Measurements from ENCODE around the gene CIROP. TPM values are rescaled to one million over a fixed set of nuclear protein-coding genes. Genes with fewer than 3 reads are reported as not detected.

The CIROP gene
- total RNA-seq, 1 experiment from 2014 or later, result not detected

DNA sequence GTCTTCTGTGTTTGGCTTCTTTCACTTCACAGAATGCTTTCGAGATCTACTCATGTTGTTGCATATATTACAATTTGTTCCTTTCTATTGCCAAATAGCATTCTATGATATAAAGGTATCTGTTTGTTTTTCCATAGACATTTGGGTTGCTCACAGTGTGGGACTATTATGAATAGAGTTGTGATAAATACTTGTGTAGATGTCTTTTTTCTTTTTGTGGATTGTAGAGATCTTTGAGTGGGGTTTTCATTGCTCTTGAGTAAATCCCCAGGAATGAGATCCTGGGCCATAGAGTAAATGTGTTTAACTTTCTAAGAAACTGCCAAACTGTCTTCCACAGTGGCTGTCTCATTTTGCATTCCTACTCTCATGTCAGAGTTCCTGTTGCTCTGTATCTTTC lies 39.1 kb upstream of the CIROP start:
- Mint-ChIP-seq H3K4me1 (ENCODE audit: low read depth, unreplicated experiment) (peaks cover 20% of the 10 kb centered on the region), H3K27ac (ENCODE audit: unreplicated experiment) (no peak overlapping the region), H3K27me3 (ENCODE audit: insufficient read depth, unreplicated experiment) (no peaks in the 10 kb centered on the region), H3K9me3 (ENCODE audit: unreplicated experiment) (no peaks in the 10 kb centered on the region), H3K4me3 (ENCODE audit: unreplicated experiment) (no peak overlapping the region), H3K36me3 (ENCODE audit: insufficient read depth, unreplicated experiment) (peaks cover 5% of the 10 kb centered on the region)
- POLR2A ChIA-PET, result no interaction called here
- no peaks in the 10 kb centered on the region for H3K36me3 ChIP-seq (ENCODE audit: control insufficient read depth, insufficient read depth, low read length)
- no peak overlapping the region for H3K4me3 ChIP-seq (ENCODE audit: low read depth, low read length)
- peaks cover 29% of the 10 kb centered on the region for H3K4me1 ChIP-seq
- BruUV-seq (replicated peaks), result no TSS peak
- TF ChIP-seq, protein P1, sequence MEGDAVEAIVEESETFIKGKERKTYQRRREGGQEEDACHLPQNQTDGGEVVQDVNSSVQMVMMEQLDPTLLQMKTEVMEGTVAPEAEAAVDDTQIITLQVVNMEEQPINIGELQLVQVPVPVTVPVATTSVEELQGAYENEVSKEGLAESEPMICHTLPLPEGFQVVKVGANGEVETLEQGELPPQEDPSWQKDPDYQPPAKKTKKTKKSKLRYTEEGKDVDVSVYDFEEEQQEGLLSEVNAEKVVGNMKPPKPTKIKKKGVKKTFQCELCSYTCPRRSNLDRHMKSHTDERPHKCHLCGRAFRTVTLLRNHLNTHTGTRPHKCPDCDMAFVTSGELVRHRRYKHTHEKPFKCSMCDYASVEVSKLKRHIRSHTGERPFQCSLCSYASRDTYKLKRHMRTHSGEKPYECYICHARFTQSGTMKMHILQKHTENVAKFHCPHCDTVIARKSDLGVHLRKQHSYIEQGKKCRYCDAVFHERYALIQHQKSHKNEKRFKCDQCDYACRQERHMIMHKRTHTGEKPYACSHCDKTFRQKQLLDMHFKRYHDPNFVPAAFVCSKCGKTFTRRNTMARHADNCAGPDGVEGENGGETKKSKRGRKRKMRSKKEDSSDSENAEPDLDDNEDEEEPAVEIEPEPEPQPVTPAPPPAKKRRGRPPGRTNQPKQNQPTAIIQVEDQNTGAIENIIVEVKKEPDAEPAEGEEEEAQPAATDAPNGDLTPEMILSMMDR (IDR thresholded peaks at IDR 0.05; ENCODE audit: insufficient read depth in 1 of 2, low read depth in 1 of 2, low read length in 1 of 2, severe bottlenecking in 1 of 2, unreplicated experiment in 1 of 2), result no peak
- no peaks in the 10 kb centered on the region for H3K9me3 ChIP-seq
- H3K27me3 ChIP-seq (replicated peaks; ENCODE audit: control insufficient read depth, insufficient read depth, low read length), result no peaks in the 10 kb centered on the region
- intact Hi-C loops (cut with micrococcal nuclease; ENCODE audit: unreplicated experiment), result no loop called here
- DNase-seq, result no peak
- CTCF ChIA-PET, result interaction anchor here (0.7 kb wide), 1 partner anchor 23 kb away, joined by 3 read pairs; no protein-coding TSS in a partner anchor

DNA sequence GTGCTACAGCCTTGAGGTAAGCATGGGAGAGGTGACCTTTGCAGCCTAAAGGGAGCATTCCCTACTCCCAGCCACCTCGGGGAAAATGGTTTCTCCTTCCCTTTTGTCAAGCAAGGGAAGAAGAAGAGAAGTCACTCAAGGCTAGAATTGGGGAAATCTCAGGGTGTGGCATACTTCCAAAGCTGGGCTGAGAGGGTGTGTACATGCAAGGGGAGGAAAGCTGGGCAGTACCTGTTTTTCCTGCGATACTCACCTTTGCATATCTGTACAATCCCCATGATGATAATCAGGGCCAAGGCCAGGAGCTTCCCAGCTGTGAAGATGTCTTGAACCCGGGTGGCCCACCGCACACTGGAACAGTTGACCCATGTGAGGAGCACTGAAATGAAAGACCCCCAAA lies 38.0 kb upstream of the CIROP start:
- Mint-ChIP-seq H3K4me1 (ENCODE audit: low read depth, unreplicated experiment) (peaks cover 20% of the 10 kb centered on the region), H3K4me3 (ENCODE audit: unreplicated experiment) (no peak overlapping the region), H3K27me3 (ENCODE audit: insufficient read depth, unreplicated experiment) (no peaks in the 10 kb centered on the region), H3K27ac (ENCODE audit: unreplicated experiment) (no peak overlapping the region), H3K9me3 (ENCODE audit: unreplicated experiment) (no peaks in the 10 kb centered on the region), H3K36me3 (ENCODE audit: insufficient read depth, unreplicated experiment) (no peaks in the 10 kb centered on the region)
- peaks cover 29% of the 10 kb centered on the region for H3K4me1 ChIP-seq
- no peak overlapping the region for H3K4me3 ChIP-seq (ENCODE audit: low read depth, low read length)
- TF ChIP-seq, protein P1 (IDR thresholded peaks at IDR 0.05; ENCODE audit: insufficient read depth in 1 of 2, low read depth in 1 of 2, low read length in 1 of 2, severe bottlenecking in 1 of 2, unreplicated experiment in 1 of 2), result no peak
- ChIA-PET POLR2A (no interaction called here), CTCF (no interaction called here)
- no peaks in the 10 kb centered on the region for H3K27me3 ChIP-seq (replicated peaks; ENCODE audit: control insufficient read depth, insufficient read depth, low read length)
- intact Hi-C loops (cut with micrococcal nuclease; ENCODE audit: unreplicated experiment), result no loop called here
- H3K9me3 ChIP-seq, result no peaks in the 10 kb centered on the region
- no peaks in the 10 kb centered on the region for H3K36me3 ChIP-seq (ENCODE audit: control insufficient read depth, insufficient read depth, low read length)
- BruUV-seq (replicated peaks), result no TSS peak
- DNase-seq, result no peak

- Histone ChIP-seq H3K4me3 (ENCODE audit: low read depth, low read length) (no peak overlapping the region), H3K36me3 (ENCODE audit: control insufficient read depth, insufficient read depth, low read length) (no peaks in the 10 kb centered on the region), H3K27me3 (replicated peaks; ENCODE audit: control insufficient read depth, insufficient read depth, low read length) (no peaks in the 10 kb centered on the region), H3K4me1 (peaks cover 20% of the 10 kb centered on the region), H3K9me3 (no peaks in the 10 kb centered on the region)
- peak in 1 of 2 experiments; percentile 12 for DNase-seq
- Mint-ChIP-seq H3K27me3 (ENCODE audit: insufficient read depth, unreplicated experiment) (no peaks in the 10 kb centered on the region), H3K9me3 (ENCODE audit: unreplicated experiment) (no peaks in the 10 kb centered on the region), H3K36me3 (ENCODE audit: insufficient read depth, unreplicated experiment) (no peaks in the 10 kb centered on the region), H3K27ac (ENCODE audit: unreplicated experiment) (no peak overlapping the region), H3K4me1 (ENCODE audit: low read depth, unreplicated experiment) (peaks cover 14% of the 10 kb centered on the region), H3K4me3 (ENCODE audit: unreplicated experiment) (no peak overlapping the region)
- ChIA-PET POLR2A (no interaction called here), CTCF (no interaction called here)
- BruUV-seq (replicated peaks), result no TSS peak
- intact Hi-C loops (cut with micrococcal nuclease; ENCODE audit: unreplicated experiment), result no loop called here
- TF ChIP-seq, protein P1 (IDR thresholded peaks at IDR 0.05; ENCODE audit: insufficient read depth in 1 of 2, low read depth in 1 of 2, low read length in 1 of 2, severe bottlenecking in 1 of 2, unreplicated experiment in 1 of 2), result no peak
These were observed 37.1 kb upstream of the CIROP start for GRCh38 chr14:23141706-23142444.
